ENCODE results near the gene ALOX15B. TPM values are rescaled to one million over a fixed set of nuclear protein-coding genes. Genes with fewer than 3 reads are reported as not detected.

Gene ALOX15B
- total and polyA plus RNA-seq, 10 of the 15 experiments (the other 5 are each of a cell fraction or from before 2014, with no cell fraction given): 0.01 TPM; not detected in 9

DNA sequence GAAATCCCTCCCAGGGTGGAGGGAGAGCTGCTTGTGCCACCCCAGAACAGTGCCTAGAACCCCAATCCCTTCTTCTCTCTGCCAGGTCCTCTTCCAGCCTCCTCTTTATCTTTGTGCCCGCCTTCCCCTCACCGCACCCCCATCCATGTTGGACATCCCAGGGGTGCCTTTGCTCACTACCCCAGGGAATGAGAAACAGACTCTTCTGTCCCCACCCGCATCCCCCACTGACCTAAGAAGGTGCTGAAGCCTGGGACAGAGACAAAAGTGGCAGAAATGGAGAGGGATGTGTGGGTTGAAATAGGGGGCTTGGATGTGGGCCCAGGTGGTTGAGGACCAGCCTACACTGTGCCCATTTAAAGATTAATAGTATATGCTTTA, 17.0 kb downstream of the ALOX15B start:
- Histone ChIP-seq H3K36me3 (ENCODE audit: control insufficient read depth in 2 of 2, insufficient read depth in 2 of 2, low read length in 1 of 2) (no peaks in the 10 kb centered on the region), H3K4me2 (ENCODE audit: control insufficient read depth, insufficient read depth) (peak overlapping the region; percentile 54), H3K79me2 (ENCODE audit: control insufficient read depth, insufficient read depth, low read length) (no peaks in the 10 kb centered on the region), H3K4me1 (ENCODE audit: control insufficient read depth, insufficient read depth, low read length) (peaks cover 14% of the 10 kb centered on the region), H3K27me3 (replicated peaks in 1 of 2; ENCODE audit: control insufficient read depth in 2 of 2, insufficient read depth in 2 of 2, low read length in 1 of 2) (peaks cover 4% of the 10 kb centered on the region in 2 experiments; a peak in 1 of 4 replicates), H3K9me3 (replicated peaks; ENCODE audit: control insufficient read depth, insufficient read depth, low read length) (no peaks in the 10 kb centered on the region), H3K9ac (ENCODE audit: control insufficient read depth, insufficient read depth, low read length) (no peak overlapping the region), H3K27ac (ENCODE audit: control insufficient read depth, insufficient read depth) (no peak overlapping the region), H3K4me3 (no peak overlapping the region), H2AFZ (ENCODE audit: control insufficient read depth, low read depth, low read length) (no peak overlapping the region), H4K20me1 (ENCODE audit: control insufficient read depth, insufficient read depth) (no peaks in the 10 kb centered on the region)
- intact Hi-C loops (cut with micrococcal nuclease; ENCODE audit: unreplicated experiment) (loop anchor here (2.0 to 5.0 kb wide), 4 partner anchors 39 to 314 kb away; partner anchors contain the start of gene NAA38), in situ Hi-C loops (cut with MboI) (no loop called here)
- BruUV-seq (replicated peaks): no TSS peak
- ChIA-PET SMC1A (ENCODE audit: uncharacterized antibody, unreplicated experiment) (interaction anchor here (1.0 to 4.0 kb wide), 12 partner anchors 14 to 312 kb away, joined by 3 to 31 read pairs (median 5); partner anchors contain the start of gene GUCY2D), CTCF (interaction anchor here (1.0 to 8.3 kb wide), 19 partner anchors 12 to 312 kb away, joined by 3 to 159 read pairs (median 13); partner anchors contain the start of genes ALOX12B, ALOXE3, CNTROB and CYB5D1), POLR2A (no interaction called here), RAD21 (ENCODE audit: unreplicated experiment) (interaction anchor here (0.8 to 4.1 kb wide), 8 partner anchors 14 to 312 kb away, joined by 3 to 21 read pairs (median 10); partner anchors contain the start of gene NAA38)
- FAIRE-seq (no peak), DNase-seq (ENCODE audit: low read depth, low spot score) (no peak), ATAC-seq (no peak)
- WGBS (ENCODE audit: insufficient coverage, insufficient replicate concordance, low lambda C conversion rate, missing lambda C conversion rate): 57% methylated on average over 3 of the region's 3 CpGs
- TF ChIP-seq NFYB (IDR thresholded peaks at IDR 0.05; ENCODE audit: insufficient read depth, low read depth, low read length) (no peak), EED (IDR thresholded peaks at IDR 0.05; ENCODE audit: low read depth) (no peak), RB1 (IDR thresholded peaks at IDR 0.05; ENCODE audit: borderline replicate concordance) (no peak), SRF (IDR thresholded peaks at IDR 0.05; ENCODE audit: low read depth in 2 of 2, low read length in 2 of 2) (no peak), PAX5 (IDR thresholded peaks at IDR 0.05; ENCODE audit: borderline replicate concordance, low read depth, low read length) (no peak), PML (IDR thresholded peaks at IDR 0.05; ENCODE audit: low read length) (no peak), RELA (IDR thresholded peaks at IDR 0.05; ENCODE audit: borderline replicate concordance, partially characterized antibody) (no peak), JUNB (IDR thresholded peaks at IDR 0.05) (no peak), TBL1XR1 (IDR thresholded peaks at IDR 0.05; ENCODE audit: low read depth, low read length) (no peak), CREB1 (IDR thresholded peaks at IDR 0.05; ENCODE audit: low read depth) (no peak), SMARCA5 (IDR thresholded peaks at IDR 0.05) (no peak), NBN (IDR thresholded peaks at IDR 0.05) (no peak), KDM1A (IDR thresholded peaks at IDR 0.05; ENCODE audit: borderline replicate concordance) (no peak), ZNF207 (IDR thresholded peaks at IDR 0.05; ENCODE audit: borderline replicate concordance) (no peak)
- TF ChIP-seq, protein P1, sequence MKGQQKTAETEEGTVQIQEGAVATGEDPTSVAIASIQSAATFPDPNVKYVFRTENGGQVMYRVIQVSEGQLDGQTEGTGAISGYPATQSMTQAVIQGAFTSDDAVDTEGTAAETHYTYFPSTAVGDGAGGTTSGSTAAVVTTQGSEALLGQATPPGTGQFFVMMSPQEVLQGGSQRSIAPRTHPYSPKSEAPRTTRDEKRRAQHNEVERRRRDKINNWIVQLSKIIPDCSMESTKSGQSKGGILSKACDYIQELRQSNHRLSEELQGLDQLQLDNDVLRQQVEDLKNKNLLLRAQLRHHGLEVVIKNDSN (IDR thresholded peaks at IDR 0.05; ENCODE audit: borderline replicate concordance, extremely low read length, insufficient read depth, low read depth, low read length): no peak
- TF ChIP-seq, protein P2, sequence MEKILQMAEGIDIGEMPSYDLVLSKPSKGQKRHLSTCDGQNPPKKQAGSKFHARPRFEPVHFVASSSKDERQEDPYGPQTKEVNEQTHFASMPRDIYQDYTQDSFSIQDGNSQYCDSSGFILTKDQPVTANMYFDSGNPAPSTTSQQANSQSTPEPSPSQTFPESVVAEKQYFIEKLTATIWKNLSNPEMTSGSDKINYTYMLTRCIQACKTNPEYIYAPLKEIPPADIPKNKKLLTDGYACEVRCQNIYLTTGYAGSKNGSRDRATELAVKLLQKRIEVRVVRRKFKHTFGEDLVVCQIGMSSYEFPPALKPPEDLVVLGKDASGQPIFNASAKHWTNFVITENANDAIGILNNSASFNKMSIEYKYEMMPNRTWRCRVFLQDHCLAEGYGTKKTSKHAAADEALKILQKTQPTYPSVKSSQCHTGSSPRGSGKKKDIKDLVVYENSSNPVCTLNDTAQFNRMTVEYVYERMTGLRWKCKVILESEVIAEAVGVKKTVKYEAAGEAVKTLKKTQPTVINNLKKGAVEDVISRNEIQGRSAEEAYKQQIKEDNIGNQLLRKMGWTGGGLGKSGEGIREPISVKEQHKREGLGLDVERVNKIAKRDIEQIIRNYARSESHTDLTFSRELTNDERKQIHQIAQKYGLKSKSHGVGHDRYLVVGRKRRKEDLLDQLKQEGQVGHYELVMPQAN (conservative IDR thresholded peaks at IDR 0.05): no peak
